ENCODE data around the gene IMMT. TPM values are rescaled to one million over a fixed set of nuclear protein-coding genes. Genes with fewer than 3 reads are reported as not detected.

Gene IMMT
- total and polyA plus RNA-seq, 2 of the 8 experiments (the other 6 are each of a cell fraction or from before 2014, with no cell fraction given): 37.7 to 103 TPM

- H2BK12ac ChIP-seq (ENCODE audit: low read depth, low read length): no peak overlapping the region
- TF ChIP-seq SP4 (IDR thresholded peaks at IDR 0.05; ENCODE audit: low read length) (no peak), CTCF (IDR thresholded peaks at IDR 0.05; ENCODE audit: control extremely low read depth in 1 of 3, insufficient read depth in 1 of 3, low read depth in 1 of 3, low read length in 3 of 3) (no peak), CHD2 (IDR thresholded peaks at IDR 0.05; ENCODE audit: low read length) (no peak)
- H2AFZ ChIP-seq (ENCODE audit: low read length): no peak overlapping the region
- no peak overlapping the region for H2BK15ac ChIP-seq (ENCODE audit: low read length)
- H3K4ac ChIP-seq (replicated peaks; ENCODE audit: insufficient read length, low read depth, low read length): no peak overlapping the region
- no peaks in the 10 kb centered on the region for H3K79me2 ChIP-seq (ENCODE audit: control insufficient read depth in 1 of 2, insufficient read depth in 2 of 2, low read length in 2 of 2)
- WGBS, 2 experiments (ENCODE audit: extremely low coverage in 1 of 2, insufficient coverage in 1 of 2, insufficient read length in 1 of 2, insufficient replicate concordance in 2 of 2, low coverage in 1 of 2, low lambda C conversion rate in 2 of 2, missing lambda C conversion rate in 1 of 2): 93% methylated on average over 9 of the region's 9 CpGs; no CpG with 5 or more reads in 1 of the 2 experiments
- ChIA-PET CTCF (ENCODE audit: partially characterized antibody) (interaction anchor here (0.8 to 6.8 kb wide), 4 partner anchors 9 to 73 kb away, joined by 3 to 62 read pairs (median 4); no protein-coding TSS in a partner anchor), POLR2A (ENCODE audit: partially characterized antibody) (interaction anchor here (0.7 kb wide), 1 partner anchor 136 kb away, joined by 3 read pairs; no protein-coding TSS in a partner anchor)
- H4K8ac ChIP-seq (ENCODE audit: extremely low read depth, insufficient read depth, low read length): no peak overlapping the region
- H3K23ac ChIP-seq (ENCODE audit: insufficient read length): no peak overlapping the region
- H2BK5ac ChIP-seq (ENCODE audit: low read depth, low read length): no peak overlapping the region
- H3K9me3 ChIP-seq (ENCODE audit: insufficient read depth in 2 of 2, low read depth in 1 of 2, low read length in 1 of 2): no peaks in the 10 kb centered on the region
- H2BK20ac ChIP-seq (ENCODE audit: low read length): no peak overlapping the region
- no peak for FAIRE-seq
- H3K79me1 ChIP-seq (ENCODE audit: low read depth, low read length): no peaks in the 10 kb centered on the region
- H3K4me2 ChIP-seq (ENCODE audit: insufficient read depth in 1 of 2, low read depth in 2 of 2, low read length in 2 of 2): no peak overlapping the region
- H3K9ac ChIP-seq (replicated peaks in 1 of 4; ENCODE audit: extremely low read depth in 1 of 4, low read depth in 3 of 4, low read length in 3 of 4): no peak overlapping the region
- H2AK5ac ChIP-seq (ENCODE audit: low read depth, low read length): no peak overlapping the region
- H4K91ac ChIP-seq (replicated peaks; ENCODE audit: insufficient read length, low read length): no peak overlapping the region
- H3K27ac ChIP-seq (ENCODE audit: low read depth, low read length): no peak overlapping the region
- no peaks in the 10 kb centered on the region for H3K36me3 ChIP-seq (ENCODE audit: control insufficient read depth in 2 of 4, insufficient read depth in 4 of 4, low read length in 3 of 4)
- no peak for DNase-seq (ENCODE audit: low read depth in 1 of 2, low spot score in 2 of 2)
- H3K4me3 ChIP-seq (ENCODE audit: extremely low read depth in 1 of 4, insufficient read depth in 2 of 4, low read depth in 3 of 4, low read length in 4 of 4): no peak overlapping the region
- no peak overlapping the region for H3K14ac ChIP-seq (ENCODE audit: insufficient read length)
- H3K23me2 ChIP-seq (ENCODE audit: low read depth, low read length): no peaks in the 10 kb centered on the region
- no peak overlapping the region for H2BK120ac ChIP-seq (replicated peaks; ENCODE audit: low read depth, low read length)
- H3K18ac ChIP-seq (ENCODE audit: extremely low read depth, low read length): no peak overlapping the region
- no peak overlapping the region for H4K5ac ChIP-seq (ENCODE audit: insufficient read length, low read depth, low read length)
- no peaks in the 10 kb centered on the region for H4K20me1 ChIP-seq (replicated peaks in 1 of 2; ENCODE audit: control insufficient read depth in 1 of 2, insufficient read depth in 2 of 2, low read length in 2 of 2)
- no peak overlapping the region for H3K56ac ChIP-seq (replicated peaks; ENCODE audit: insufficient read length, low read depth, low read length)
- H3K4me1 ChIP-seq (replicated peaks in 1 of 4; ENCODE audit: control insufficient read depth in 3 of 4, insufficient read depth in 4 of 4, low read length in 3 of 4): peaks cover 2 to 12% (median 5%) of the 10 kb centered on the region in 4 experiments; a peak in 4 of 7 replicates
- no peaks in the 10 kb centered on the region for H3K27me3 ChIP-seq (replicated peaks in 1 of 4; ENCODE audit: control insufficient read depth in 3 of 4, extremely low read depth in 1 of 4, insufficient read depth in 3 of 4, low read length in 3 of 4)
These were observed 29.5 kb upstream of the IMMT start for GRCh38 chr2:86224645-86225355.

Measured in H1 (cell line).